ENCODE measurements around the gene RNASET2.

DNA sequence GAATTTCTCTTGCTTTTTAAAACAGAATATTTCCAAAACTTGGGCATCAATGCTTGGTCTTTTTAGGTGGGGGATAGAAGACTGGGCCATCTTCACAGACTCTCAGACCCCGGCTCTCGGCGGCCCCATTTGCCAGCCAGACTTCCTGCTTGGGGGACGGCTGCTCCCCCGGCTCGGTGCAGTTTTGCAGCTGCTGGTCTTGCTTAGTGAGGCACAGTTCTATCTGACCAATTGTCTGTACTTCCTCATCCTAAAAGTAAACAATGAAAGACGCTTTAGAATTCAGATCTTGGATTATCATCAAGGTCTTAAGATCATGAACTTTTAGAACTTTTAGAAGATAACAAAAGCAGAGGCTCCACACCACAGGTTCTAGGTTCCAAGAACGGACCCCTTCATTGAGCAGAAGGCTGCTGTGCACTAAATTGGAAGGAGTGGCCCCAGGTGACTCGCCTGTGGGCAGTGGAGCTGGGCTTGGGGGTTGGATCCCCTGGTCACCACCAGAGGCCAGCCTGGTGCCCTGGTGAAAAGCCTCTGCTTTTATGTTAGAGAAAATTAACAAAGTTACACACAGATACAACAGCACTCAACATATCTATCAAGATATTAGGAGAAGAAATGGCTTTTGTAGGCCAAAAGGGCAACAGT lies 26.7 kb downstream of the RNASET2 start:
- TF ChIP-seq POLR2A (IDR thresholded peaks at IDR 0.05) = no peak
- TF ChIP-seq, protein P1, sequence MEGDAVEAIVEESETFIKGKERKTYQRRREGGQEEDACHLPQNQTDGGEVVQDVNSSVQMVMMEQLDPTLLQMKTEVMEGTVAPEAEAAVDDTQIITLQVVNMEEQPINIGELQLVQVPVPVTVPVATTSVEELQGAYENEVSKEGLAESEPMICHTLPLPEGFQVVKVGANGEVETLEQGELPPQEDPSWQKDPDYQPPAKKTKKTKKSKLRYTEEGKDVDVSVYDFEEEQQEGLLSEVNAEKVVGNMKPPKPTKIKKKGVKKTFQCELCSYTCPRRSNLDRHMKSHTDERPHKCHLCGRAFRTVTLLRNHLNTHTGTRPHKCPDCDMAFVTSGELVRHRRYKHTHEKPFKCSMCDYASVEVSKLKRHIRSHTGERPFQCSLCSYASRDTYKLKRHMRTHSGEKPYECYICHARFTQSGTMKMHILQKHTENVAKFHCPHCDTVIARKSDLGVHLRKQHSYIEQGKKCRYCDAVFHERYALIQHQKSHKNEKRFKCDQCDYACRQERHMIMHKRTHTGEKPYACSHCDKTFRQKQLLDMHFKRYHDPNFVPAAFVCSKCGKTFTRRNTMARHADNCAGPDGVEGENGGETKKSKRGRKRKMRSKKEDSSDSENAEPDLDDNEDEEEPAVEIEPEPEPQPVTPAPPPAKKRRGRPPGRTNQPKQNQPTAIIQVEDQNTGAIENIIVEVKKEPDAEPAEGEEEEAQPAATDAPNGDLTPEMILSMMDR (IDR thresholded peaks at IDR 0.05) = no peak

Measured in testis (tissue), 2 donors.